PC-9 (cell line): ENCODE data around the gene DOCK9. TPM values are rescaled to one million over a fixed set of nuclear protein-coding genes. Genes with fewer than 3 reads are reported as not detected.

Experiments used
- BruUV-seq: library from RNA; stranded (reverse); fragments of 400-500 nt; replicated peaks from 2 replicates; lab custom pipeline; 2021; lab: Mats Ljungman, UMichigan
- CTCF ChIA-PET: fragments of 300-600 bp; sonication (Branson Sonifier 250); formaldehyde crosslinking; loops from one replicate; lab custom pipeline; 2022; ENCODE audit warnings: antibody characterized with exemption; lab: Charles Lee
- POLR2A ChIA-PET: fragments of 300-600 bp; sonication (Branson Sonifier 250); formaldehyde crosslinking; loops from one replicate; lab custom pipeline; 2022; ENCODE audit warnings: antibody characterized with exemption; ENCODE audit not compliant: unreplicated experiment; lab: Charles Lee
- DNase-seq, 2 experiments: peaks; one replicate each; pipeline versions ENCODE4 v3.0.0 to v3.0.0-alpha.2; 2015 to 2022; ENCODE audit warnings: mixed read lengths in 1 of 2
- H2AFZ ChIP-seq: fragments of 200-600 bp; sonication (generic); 2 replicates; pipeline ENCODE4 v1.8.1; 2017; ENCODE audit warnings: antibody characterized with exemption
- H3F3A ChIP-seq: fragments of 200-600 bp; sonication (generic); 2 replicates; pipeline ENCODE4 v1.8.1; 2017; ENCODE audit warnings: antibody characterized with exemption, mild to moderate bottlenecking, low read depth; ENCODE audit not compliant: insufficient read depth
- H3K27ac ChIP-seq: fragments of 200-600 bp; sonication (generic); 2 replicates; pipeline ENCODE4 v1.6.1; 2016; ENCODE audit warnings: mixed run types
- H3K27me3 ChIP-seq: fragments of 200-600 bp; sonication (generic); 2 replicates; pipeline ENCODE4 v1.6.1; 2016; ENCODE audit warnings: low read depth, mixed run types; ENCODE audit not compliant: insufficient read depth
- H3K36me3 ChIP-seq: fragments of 200-600 bp; sonication (generic); 2 replicates; pipeline ENCODE4 v1.6.1; 2016; ENCODE audit warnings: low read depth, mixed run types
- H3K4me1 ChIP-seq: fragments of 200-600 bp; sonication (generic); replicated peaks from 2 replicates; pipeline ENCODE4 v1.6.1; 2016; ENCODE audit warnings: mixed run types; ENCODE audit not compliant: insufficient read depth
- H3K4me2 ChIP-seq: fragments of 200-600 bp; sonication (generic); 2 replicates; pipeline ENCODE4 v1.6.1; 2017; ENCODE audit warnings: mixed run types
- H3K4me3 ChIP-seq: fragments of 200-600 bp; sonication (generic); 2 replicates; pipeline ENCODE4 v1.6.1; 2016; ENCODE audit warnings: mixed run types
- H3K79me2 ChIP-seq: fragments of 200-600 bp; sonication (generic); 2 replicates; pipeline ENCODE4 v1.6.1; 2017; ENCODE audit warnings: low read depth, mixed run types
- H3K9me2 ChIP-seq: fragments of 200-600 bp; sonication (generic); 2 replicates; pipeline ENCODE4 v1.8.1; 2017; ENCODE audit warnings: mild to moderate bottlenecking; ENCODE audit not compliant: insufficient read depth
- H3K9me3 ChIP-seq: fragments of 200-600 bp; sonication (generic); 2 replicates; pipeline ENCODE4 v1.8.1; 2016; ENCODE audit warnings: low read depth; ENCODE audit not compliant: insufficient read depth
- H4K20me1 ChIP-seq: fragments of 200-600 bp; sonication (generic); 2 replicates; pipeline ENCODE4 v1.8.1; 2017; ENCODE audit not compliant: insufficient read depth
- EZH2 ChIP-seq: fragments of 200-600 bp; sonication (generic); IDR thresholded peaks from 2 replicates; pipeline ENCODE4 v1.8.0; 2017; ENCODE audit warnings: antibody characterized with exemption, low read depth
- intact Hi-C: fragments of 100-400 bp; cut with micrococcal nuclease; formaldehyde crosslinking; loops from one replicate; pipeline ENCODE4 v1.10.0; 2022; ENCODE audit not compliant: unreplicated experiment
- total RNA-seq: library from RNA; stranded (reverse); gene quantifications from 2 replicates; pipeline ENCODE4 v1.2.3, GENCODE V29; 2021
- TF ChIP-seq, protein P1 (sequence below): fragments of 200-600 bp; sonication (generic); conservative IDR thresholded peaks from 2 replicates; pipeline ENCODE4 v1.6.1; 2017; ENCODE audit warnings: mixed run types, antibody characterized with exemption, mild to moderate bottlenecking, moderate library complexity

Gene DOCK9
- total RNA-seq, 1 experiment from 2014 or later: 69.5 TPM

GRCh38 chr13:98878486-98879126, 99.3 kb downstream of the DOCK9 start:
- CTCF ChIA-PET: interaction anchor here (0.6 kb wide), 1 partner anchor 11 kb away, joined by 4 read pairs; no protein-coding TSS in a partner anchor

DNA sequence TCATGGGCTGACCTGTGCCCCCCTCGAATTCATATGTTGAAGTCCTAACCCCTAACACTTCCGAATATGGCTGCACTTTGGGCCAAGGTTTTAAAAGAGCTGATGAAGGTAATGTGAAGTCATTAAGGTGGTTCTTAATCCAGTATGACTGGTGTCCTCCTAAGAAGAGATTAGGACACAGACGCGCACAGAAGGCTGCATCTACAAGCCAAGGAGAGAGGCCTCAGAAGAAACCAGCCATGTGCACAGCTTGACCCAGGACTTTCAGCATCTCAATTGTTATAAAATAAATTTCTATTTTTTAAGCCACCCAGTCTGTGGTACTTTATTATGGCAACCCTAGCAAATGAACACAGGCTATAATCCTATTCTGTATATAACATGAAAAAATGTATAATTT, 99.9 kb downstream of the DOCK9 start:
- no peaks in the 10 kb centered on the region for H3F3A ChIP-seq
- no peaks in the 10 kb centered on the region for H3K9me2 ChIP-seq
- H3K36me3 ChIP-seq: peaks cover 39% of the 10 kb centered on the region
- no TSS peak for BruUV-seq
- no peaks in the 10 kb centered on the region for H3K27me3 ChIP-seq
- CTCF ChIA-PET: no interaction called here
- no peak overlapping the region for H3K4me2 ChIP-seq
- no peaks in the 10 kb centered on the region; the same call in 1 of the 2 replicates for H4K20me1 ChIP-seq
- no peak overlapping the region for H3K27ac ChIP-seq
- no peak for DNase-seq
- H3K79me2 ChIP-seq: no peaks in the 10 kb centered on the region
- no peak overlapping the region for H2AFZ ChIP-seq
- intact Hi-C loops: no loop called here
- no peaks in the 10 kb centered on the region for H3K4me1 ChIP-seq
- H3K4me3 ChIP-seq: no peak overlapping the region
- POLR2A ChIA-PET: no interaction called here
- TF ChIP-seq, protein P1, sequence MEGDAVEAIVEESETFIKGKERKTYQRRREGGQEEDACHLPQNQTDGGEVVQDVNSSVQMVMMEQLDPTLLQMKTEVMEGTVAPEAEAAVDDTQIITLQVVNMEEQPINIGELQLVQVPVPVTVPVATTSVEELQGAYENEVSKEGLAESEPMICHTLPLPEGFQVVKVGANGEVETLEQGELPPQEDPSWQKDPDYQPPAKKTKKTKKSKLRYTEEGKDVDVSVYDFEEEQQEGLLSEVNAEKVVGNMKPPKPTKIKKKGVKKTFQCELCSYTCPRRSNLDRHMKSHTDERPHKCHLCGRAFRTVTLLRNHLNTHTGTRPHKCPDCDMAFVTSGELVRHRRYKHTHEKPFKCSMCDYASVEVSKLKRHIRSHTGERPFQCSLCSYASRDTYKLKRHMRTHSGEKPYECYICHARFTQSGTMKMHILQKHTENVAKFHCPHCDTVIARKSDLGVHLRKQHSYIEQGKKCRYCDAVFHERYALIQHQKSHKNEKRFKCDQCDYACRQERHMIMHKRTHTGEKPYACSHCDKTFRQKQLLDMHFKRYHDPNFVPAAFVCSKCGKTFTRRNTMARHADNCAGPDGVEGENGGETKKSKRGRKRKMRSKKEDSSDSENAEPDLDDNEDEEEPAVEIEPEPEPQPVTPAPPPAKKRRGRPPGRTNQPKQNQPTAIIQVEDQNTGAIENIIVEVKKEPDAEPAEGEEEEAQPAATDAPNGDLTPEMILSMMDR: no peak
- no peak for TF ChIP-seq EZH2
- peaks cover 7% of the 10 kb centered on the region; the same call in 1 of the 2 replicates for H3K9me3 ChIP-seq

More at GRCh38 chr13:98878486-98879126, 99.3 kb downstream of the DOCK9 start:
- BruUV-seq: no TSS peak
- intact Hi-C loops: no loop called here
- H3K4me2 ChIP-seq: no peak overlapping the region
- DNase-seq: no peak
- no peak for TF ChIP-seq EZH2
- peaks cover 3% of the 10 kb centered on the region; the same call in 1 of the 2 replicates for H3K9me3 ChIP-seq
- no peaks in the 10 kb centered on the region for H3K79me2 ChIP-seq
- H3K27me3 ChIP-seq: no peaks in the 10 kb centered on the region
- no peak overlapping the region for H3K4me3 ChIP-seq
- H3K9me2 ChIP-seq: no peaks in the 10 kb centered on the region
- no peaks in the 10 kb centered on the region for H3K4me1 ChIP-seq
- H4K20me1 ChIP-seq: no peaks in the 10 kb centered on the region; the same call in 1 of the 2 replicates
- POLR2A ChIA-PET: no interaction called here
- no peak overlapping the region for H2AFZ ChIP-seq
- no peaks in the 10 kb centered on the region for H3F3A ChIP-seq
- H3K36me3 ChIP-seq: peaks cover 34% of the 10 kb centered on the region
- no peak overlapping the region for H3K27ac ChIP-seq

- no peak overlapping the region for H3K4me3 ChIP-seq
- no peaks in the 10 kb centered on the region for H3K4me1 ChIP-seq
- ChIA-PET POLR2A (no interaction called here), CTCF (no interaction called here)
- H3K36me3 ChIP-seq: peaks cover 39% of the 10 kb centered on the region
- no peaks in the 10 kb centered on the region for H3K79me2 ChIP-seq
- H3K4me2 ChIP-seq: no peak overlapping the region
- no peak overlapping the region for H2AFZ ChIP-seq
- BruUV-seq: no TSS peak
- intact Hi-C loops: no loop called here
- H3K9me3 ChIP-seq: peaks cover 7% of the 10 kb centered on the region; the same call in 1 of the 2 replicates
- no peak for TF ChIP-seq EZH2
- TF ChIP-seq, protein P1: no peak
- DNase-seq: no peak
- H3F3A ChIP-seq: no peaks in the 10 kb centered on the region
- H4K20me1 ChIP-seq: no peaks in the 10 kb centered on the region; the same call in 1 of the 2 replicates
- H3K27me3 ChIP-seq: no peaks in the 10 kb centered on the region
- no peaks in the 10 kb centered on the region for H3K9me2 ChIP-seq
- no peak overlapping the region for H3K27ac ChIP-seq
Measured at GRCh38 chr13:98877466-98877865, 100.4 kb downstream of the DOCK9 start.
